ENCODE data around the gene NPLOC4.

DNA sequence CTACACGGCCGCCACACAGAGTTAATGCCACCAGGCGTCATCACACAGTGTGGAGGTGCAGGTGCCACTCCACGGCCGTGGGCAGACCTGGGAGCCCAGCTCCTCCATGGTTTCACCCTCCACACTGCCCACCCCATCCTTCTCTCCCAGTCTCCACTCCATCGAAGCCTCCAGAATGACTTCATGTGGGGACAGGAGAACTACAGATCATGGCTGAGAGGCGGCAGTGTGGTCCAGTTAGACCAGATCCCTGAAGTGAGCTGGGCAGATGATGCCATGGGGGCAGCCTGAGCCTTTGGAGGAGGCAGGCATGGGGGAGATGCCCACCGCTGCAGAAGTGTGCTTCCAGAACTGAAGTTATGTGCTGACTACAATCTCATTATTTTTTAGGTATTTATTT lies 46.8 kb downstream of the NPLOC4 start:
- TF ChIP-seq, protein P1, sequence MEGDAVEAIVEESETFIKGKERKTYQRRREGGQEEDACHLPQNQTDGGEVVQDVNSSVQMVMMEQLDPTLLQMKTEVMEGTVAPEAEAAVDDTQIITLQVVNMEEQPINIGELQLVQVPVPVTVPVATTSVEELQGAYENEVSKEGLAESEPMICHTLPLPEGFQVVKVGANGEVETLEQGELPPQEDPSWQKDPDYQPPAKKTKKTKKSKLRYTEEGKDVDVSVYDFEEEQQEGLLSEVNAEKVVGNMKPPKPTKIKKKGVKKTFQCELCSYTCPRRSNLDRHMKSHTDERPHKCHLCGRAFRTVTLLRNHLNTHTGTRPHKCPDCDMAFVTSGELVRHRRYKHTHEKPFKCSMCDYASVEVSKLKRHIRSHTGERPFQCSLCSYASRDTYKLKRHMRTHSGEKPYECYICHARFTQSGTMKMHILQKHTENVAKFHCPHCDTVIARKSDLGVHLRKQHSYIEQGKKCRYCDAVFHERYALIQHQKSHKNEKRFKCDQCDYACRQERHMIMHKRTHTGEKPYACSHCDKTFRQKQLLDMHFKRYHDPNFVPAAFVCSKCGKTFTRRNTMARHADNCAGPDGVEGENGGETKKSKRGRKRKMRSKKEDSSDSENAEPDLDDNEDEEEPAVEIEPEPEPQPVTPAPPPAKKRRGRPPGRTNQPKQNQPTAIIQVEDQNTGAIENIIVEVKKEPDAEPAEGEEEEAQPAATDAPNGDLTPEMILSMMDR (IDR thresholded peaks at IDR 0.05): no peak
- TF ChIP-seq ZFX (IDR thresholded peaks at IDR 0.05; ENCODE audit: borderline replicate concordance): no peak

Measured in 22Rv1 (cell line).